ENCODE results near the gene INSYN2B. TPM values are rescaled to one million over a fixed set of nuclear protein-coding genes. Genes with fewer than 3 reads are reported as not detected.

The INSYN2B gene
- total and polyA plus RNA-seq, 2 of the 8 experiments (the other 6 are each of a cell fraction or from before 2014, with no cell fraction given), result not detected

- ChIA-PET CTCF (ENCODE audit: partially characterized antibody) (no interaction called here), POLR2A (ENCODE audit: partially characterized antibody) (no interaction called here)
- Histone ChIP-seq H3K27ac (ENCODE audit: low read depth, low read length) (no peak overlapping the region), H4K5ac (ENCODE audit: insufficient read length, low read depth, low read length) (no peak overlapping the region), H3K4me3 (ENCODE audit: extremely low read depth in 1 of 4, insufficient read depth in 2 of 4, low read depth in 3 of 4, low read length in 4 of 4) (no peak overlapping the region), H3K9me3 (ENCODE audit: insufficient read depth in 2 of 2, low read depth in 1 of 2, low read length in 1 of 2) (no peaks in the 10 kb centered on the region), H3K23me2 (ENCODE audit: low read depth, low read length) (no peaks in the 10 kb centered on the region), H2BK20ac (ENCODE audit: low read length) (no peak overlapping the region), H2BK5ac (ENCODE audit: low read depth, low read length) (no peak overlapping the region), H2BK120ac (replicated peaks; ENCODE audit: low read depth, low read length) (no peak overlapping the region), H2AFZ (ENCODE audit: low read length) (no peak overlapping the region), H3K4me2 (ENCODE audit: insufficient read depth in 1 of 2, low read depth in 2 of 2, low read length in 2 of 2) (no peak overlapping the region), H3K36me3 (ENCODE audit: control insufficient read depth in 2 of 4, insufficient read depth in 4 of 4, low read length in 3 of 4) (no peaks in the 10 kb centered on the region), H3K23ac (ENCODE audit: insufficient read length) (no peak overlapping the region), H2AK5ac (ENCODE audit: low read depth, low read length) (no peak overlapping the region), H4K20me1 (replicated peaks in 1 of 2; ENCODE audit: control insufficient read depth in 1 of 2, insufficient read depth in 2 of 2, low read length in 2 of 2) (no peaks in the 10 kb centered on the region), H3K18ac (ENCODE audit: extremely low read depth, low read length) (no peak overlapping the region), H3K27me3 (replicated peaks in 1 of 4; ENCODE audit: control insufficient read depth in 3 of 4, extremely low read depth in 1 of 4, insufficient read depth in 3 of 4, low read length in 3 of 4) (no peaks in the 10 kb centered on the region; a peak in 1 of 7 replicates), H4K91ac (replicated peaks; ENCODE audit: insufficient read length, low read length) (no peak overlapping the region), H3K79me2 (ENCODE audit: control insufficient read depth in 1 of 2, insufficient read depth in 2 of 2, low read length in 2 of 2) (no peaks in the 10 kb centered on the region), H3K79me1 (ENCODE audit: low read depth, low read length) (no peaks in the 10 kb centered on the region), H2BK12ac (ENCODE audit: low read depth, low read length) (no peak overlapping the region), H3K14ac (ENCODE audit: insufficient read length) (no peak overlapping the region), H3K4me1 (replicated peaks in 1 of 4; ENCODE audit: control insufficient read depth in 3 of 4, insufficient read depth in 4 of 4, low read length in 3 of 4) (no peaks in the 10 kb centered on the region), H3K56ac (replicated peaks; ENCODE audit: insufficient read length, low read depth, low read length) (no peak overlapping the region), H2BK15ac (ENCODE audit: low read length) (no peak overlapping the region), H3K9ac (replicated peaks in 1 of 4; ENCODE audit: extremely low read depth in 1 of 4, low read depth in 3 of 4, low read length in 3 of 4) (no peak overlapping the region), H3K4ac (replicated peaks; ENCODE audit: insufficient read length, low read depth, low read length) (no peak overlapping the region), H4K8ac (ENCODE audit: extremely low read depth, insufficient read depth, low read length) (no peak overlapping the region)
- 90% methylated on average over 3 of the region's 3 CpGs; no CpG with 5 or more reads in 1 of the 2 experiments for WGBS, 2 experiments (ENCODE audit: extremely low coverage in 1 of 2, insufficient coverage in 1 of 2, insufficient read length in 1 of 2, insufficient replicate concordance in 2 of 2, low coverage in 1 of 2, low lambda C conversion rate in 2 of 2, missing lambda C conversion rate in 1 of 2)
- DNase-seq (ENCODE audit: low read depth in 1 of 2, low spot score in 2 of 2) (no peak), FAIRE-seq (no peak)
- TF ChIP-seq NANOG (IDR thresholded peaks at IDR 0.05; ENCODE audit: insufficient read depth, low read depth, low read length, poor library complexity, severe bottlenecking), result no peak
- TF ChIP-seq CHD1 (IDR thresholded peaks at IDR 0.05; ENCODE audit: low read depth, low read length), result no peak
- no peak for TF ChIP-seq YY1 (IDR thresholded peaks at IDR 0.05; ENCODE audit: low read depth, low read length)
- TF ChIP-seq BRCA1 (IDR thresholded peaks at IDR 0.05; ENCODE audit: low read depth, low read length), result no peak
- TF ChIP-seq POU5F1 (IDR thresholded peaks at IDR 0.05; ENCODE audit: low read depth, low read length), result no peak
- no peak for TF ChIP-seq JUN (IDR thresholded peaks at IDR 0.05; ENCODE audit: low read depth, low read length)
- TF ChIP-seq RAD21 (IDR thresholded peaks at IDR 0.05 in 1 of 2, conservative IDR thresholded peaks at IDR 0.05 in 1 of 2; ENCODE audit: low read depth in 2 of 2, low read length in 2 of 2), result no peak
- no peak for TF ChIP-seq KDM1A (IDR thresholded peaks at IDR 0.05; ENCODE audit: borderline replicate concordance, low read length)
- no peak for TF ChIP-seq SP4 (IDR thresholded peaks at IDR 0.05; ENCODE audit: low read length)
Observed at GRCh38 chr5:170020423-170020822, 40.1 kb upstream of the INSYN2B start.
